GM18858 (cell line): ENCODE measurements around the gene HS3ST1.

Source experiments
- ATAC-seq: cut with Tn5 transposase; IDR thresholded peaks from one replicate; pipeline ENCODE4 v1.9.1; 2021; ENCODE audit not compliant: unreplicated experiment

HS3ST1 gene

GRCh38 chr4:11435557-11435956, 6.9 kb upstream of the HS3ST1 start:
- no peak for ATAC-seq

GRCh38 chr4:11431111-11431510, 2.4 kb upstream of the HS3ST1 start:
- ATAC-seq: no peak

DNA sequence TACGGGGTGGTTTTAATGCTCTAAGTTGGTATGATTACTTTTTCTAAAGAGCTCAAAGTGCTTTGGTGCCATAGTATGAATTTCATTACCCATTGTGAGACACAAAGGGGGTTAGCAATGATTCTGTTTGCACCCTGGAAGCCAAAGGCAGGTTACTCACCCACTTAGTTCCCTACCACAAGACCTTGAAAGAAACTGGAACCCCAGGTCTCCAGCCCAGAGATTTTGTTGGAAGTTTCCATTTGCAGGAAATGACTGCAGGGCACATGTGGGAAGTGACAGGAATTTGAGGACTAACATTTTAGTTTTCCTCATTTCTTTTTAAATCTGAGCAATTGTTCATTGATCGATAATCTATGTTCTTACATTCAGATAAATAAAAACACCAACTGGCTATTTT, 1.8 kb upstream of the HS3ST1 start:
- no peak for ATAC-seq

DNA sequence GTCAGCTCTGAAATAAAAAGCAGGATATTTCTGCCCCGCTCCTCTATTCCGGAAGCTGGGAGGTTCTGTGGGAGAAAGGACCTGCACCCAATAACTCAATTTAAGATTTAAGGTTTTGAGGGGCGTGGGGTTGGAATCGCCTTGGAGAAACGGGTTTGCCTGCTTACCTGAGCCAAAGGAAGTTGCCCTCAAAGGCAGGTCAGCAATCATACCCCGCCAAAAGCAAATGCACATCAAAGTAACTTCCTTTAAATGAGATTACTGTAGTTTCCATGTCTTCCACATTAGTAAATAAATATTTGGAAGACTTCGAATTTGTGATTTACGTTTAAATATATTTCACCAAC, 978 bp upstream of the HS3ST1 start:
- ATAC-seq: no peak

DNA sequence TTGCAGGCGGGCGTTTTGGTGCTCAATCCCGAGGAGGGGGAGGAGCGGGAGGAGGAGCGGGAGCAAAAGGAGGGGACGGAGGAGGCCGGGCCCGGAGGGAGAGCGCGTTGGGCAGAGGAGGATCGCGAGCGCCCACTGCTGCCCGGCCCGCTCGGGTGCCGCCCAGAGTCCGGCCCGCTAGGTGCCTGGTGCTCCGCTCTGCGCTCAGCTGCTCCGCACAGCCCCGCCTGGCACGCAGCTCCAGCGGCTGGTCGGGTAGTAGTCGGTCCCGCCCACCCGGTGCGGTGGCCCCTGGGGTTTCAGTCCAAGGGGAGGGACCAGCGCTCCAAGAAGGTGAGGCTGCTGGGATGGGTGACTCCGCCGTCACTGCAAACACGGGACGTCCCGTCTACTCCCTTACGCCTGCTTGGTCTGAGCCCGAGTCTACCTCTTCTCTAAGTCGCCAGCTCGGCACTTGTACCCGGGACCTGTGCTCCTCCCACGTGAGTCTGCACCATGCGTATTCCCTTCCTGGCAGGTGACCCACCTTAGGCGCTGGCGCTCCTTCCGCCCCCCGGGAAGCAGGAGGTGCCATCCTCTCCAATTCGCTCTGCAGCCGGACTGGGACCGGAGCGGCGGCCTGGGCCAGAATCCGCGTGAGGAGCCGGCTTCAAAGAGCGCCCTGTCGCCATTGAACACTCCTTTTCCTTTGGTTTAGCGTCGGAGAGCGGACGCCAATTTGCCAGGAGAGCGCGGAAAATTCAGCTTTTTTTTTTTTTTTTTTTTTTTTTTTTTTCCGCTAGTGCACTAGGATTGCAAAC, 405 bp upstream of the HS3ST1 start:
- ATAC-seq: peak; percentile 53

DNA sequence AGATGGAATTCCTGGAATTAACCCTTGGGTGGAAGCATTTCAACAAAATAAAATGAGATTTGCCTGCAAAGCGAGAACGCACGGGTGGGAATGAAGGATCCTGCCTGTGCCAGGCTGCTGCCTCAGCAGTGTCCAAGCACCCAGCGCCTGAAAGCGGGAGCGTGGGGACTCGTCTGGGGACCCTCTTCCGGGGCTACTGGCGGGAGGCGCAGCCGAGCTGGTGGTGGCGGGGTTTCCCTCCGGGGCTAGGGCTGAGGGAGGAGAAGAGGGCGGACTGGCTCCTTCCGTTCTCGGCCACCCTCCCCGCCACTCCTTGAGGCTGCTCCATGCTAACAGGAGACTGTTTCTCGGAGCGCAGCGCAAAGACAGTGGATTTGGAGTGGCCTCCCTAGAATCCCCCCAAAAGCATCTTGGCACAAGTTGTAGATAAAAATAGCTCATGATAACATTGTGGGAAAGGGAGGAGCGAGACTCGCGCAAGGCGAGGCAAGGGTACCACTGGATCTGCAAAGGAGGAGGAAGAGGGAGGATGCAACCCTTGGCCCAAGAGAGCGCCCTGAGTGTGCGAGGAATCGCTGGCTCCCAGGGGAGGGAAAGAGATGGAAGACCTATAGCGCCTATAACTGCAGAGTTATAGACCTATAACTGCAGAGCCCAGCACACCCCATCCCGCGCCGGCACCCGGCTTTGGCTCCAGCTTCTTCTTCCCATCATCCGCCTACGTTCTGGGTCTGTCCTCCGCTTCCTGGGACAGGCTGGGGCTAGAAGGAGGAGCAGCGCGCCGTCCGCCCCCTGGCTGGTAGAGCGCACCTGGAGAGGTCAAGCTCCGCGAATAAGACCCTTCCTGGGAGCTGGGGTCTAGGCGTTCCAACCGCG, 1.3 kb downstream of the HS3ST1 start:
- no peak for ATAC-seq

GRCh38 chr4:11426731-11427120, 2.0 kb downstream of the HS3ST1 start:
- ATAC-seq: no peak

DNA sequence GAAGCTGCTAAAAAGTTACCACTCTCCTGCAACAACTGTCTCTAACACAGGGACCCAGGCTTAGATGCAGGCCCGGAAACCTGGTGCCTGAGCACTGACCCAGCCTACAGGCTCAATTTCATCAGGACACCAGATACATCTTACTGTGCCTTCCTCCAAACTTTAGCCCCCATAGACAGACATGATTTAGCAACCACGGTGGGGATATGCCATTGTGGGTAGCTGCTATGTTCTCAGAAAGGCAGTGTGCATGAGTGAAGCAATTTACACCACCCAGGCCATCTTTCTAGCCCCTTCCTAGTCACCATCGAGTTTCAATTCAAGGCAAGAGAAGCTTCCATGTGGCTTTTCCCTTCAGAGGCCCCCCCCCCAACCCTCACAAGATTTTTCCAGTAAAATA, 2.7 kb downstream of the HS3ST1 start:
- ATAC-seq: no peak

DNA sequence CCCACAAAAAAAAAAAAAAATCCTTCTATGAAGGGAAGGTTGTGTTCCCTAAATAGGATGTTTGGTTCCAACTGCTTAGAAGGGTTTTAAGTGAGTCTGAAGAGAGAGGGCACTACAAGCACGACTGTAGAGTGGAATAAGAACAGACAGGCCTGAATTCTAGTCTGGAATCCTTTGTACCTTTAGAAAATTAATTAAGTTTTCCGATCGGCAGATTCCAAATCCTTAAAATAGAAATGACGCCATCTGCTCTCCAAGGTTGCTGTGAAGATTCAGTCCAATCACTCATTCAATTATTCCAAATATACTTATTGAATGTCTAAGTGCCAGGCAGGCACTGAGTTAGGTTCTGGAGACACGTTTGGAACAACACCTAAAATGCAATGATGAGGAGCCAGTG, 3.8 kb downstream of the HS3ST1 start:
- no peak for ATAC-seq

GRCh38 chr4:11424000-11424399, 4.7 kb downstream of the HS3ST1 start:
- ATAC-seq: peak; percentile 58

DNA sequence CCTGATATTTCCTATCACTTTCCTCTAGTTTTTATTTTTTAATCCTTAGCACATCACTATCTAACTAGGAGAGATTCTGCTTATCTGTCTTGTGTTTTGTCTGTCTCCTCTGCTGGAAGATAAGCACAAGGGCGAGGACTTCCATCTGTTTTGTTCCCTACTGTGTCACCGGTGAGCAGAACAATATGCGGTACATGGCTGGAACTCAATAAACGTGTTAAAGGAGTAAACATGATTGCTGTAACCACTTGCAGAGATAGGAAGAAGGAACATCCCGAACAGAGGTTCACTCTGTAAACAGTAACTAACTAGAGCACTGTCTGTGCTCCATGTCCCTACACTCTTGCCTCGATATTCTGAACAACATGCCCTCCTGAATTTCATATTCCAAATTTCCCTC, 5.2 kb downstream of the HS3ST1 start:
- ATAC-seq: no peak

DNA sequence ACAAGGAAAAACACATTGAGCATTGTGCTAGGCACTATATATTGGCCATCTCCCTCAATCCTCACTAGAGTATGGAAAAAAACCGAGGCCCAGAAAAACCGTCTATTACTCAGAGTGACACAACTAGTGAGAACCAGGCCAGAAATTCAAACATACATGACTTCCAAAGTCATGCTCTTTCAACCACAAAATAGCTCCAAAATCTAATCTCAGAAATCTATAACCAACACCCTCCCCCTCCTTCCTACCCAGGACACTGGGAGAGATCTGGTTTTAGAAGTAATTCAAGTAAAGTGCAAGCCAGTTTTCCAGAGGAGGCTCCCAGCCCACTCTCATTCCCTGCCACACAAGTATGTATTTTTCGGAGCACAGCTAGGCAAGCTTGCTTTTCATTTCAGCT, 7.6 kb downstream of the HS3ST1 start:
- no peak for ATAC-seq

DNA sequence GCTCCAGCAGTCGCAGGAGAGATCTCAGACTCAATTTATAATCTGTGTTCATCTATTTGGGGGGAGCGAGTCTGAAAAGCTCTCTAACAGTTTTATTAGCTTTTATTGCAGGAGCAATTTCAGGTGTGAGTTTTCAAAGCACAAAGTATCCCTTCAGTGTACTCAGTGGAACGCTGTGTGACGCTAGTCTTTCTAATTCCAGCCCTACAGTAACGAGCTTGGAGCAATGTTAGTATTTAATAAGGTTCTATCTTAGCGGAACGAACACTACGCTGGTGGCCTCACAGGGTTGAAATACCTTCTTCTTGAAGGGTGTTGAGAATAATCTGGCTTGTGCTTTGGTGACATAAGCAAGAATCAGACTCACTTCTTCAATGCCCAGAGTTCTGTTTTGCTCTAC, 8.4 kb downstream of the HS3ST1 start:
- no peak for ATAC-seq

DNA sequence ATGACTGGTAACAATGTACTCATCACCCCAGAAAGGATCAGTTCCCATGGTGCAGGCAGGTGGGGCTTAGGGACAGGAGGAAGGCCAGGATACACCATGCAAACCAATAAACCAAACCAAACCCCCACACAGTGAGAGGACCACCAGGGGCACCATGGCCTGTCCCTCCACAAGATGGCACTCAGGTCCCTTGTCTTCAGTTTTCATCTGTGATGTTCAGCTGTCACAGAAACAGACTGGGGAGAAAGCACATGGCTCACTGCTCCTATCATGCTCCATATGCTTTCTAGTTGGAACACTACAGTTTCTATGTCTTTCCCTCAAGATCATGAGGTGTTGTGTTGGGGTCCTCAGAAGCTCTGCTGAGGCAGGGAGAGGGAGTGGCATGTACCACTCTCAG, 10.1 kb downstream of the HS3ST1 start:
- ATAC-seq: no peak

GRCh38 chr4:11416767-11417113, 12.0 kb downstream of the HS3ST1 start:
- ATAC-seq: no peak

- ATAC-seq: peak; percentile 29
Measured at GRCh38 chr4:11416071-11416766, 12.5 kb downstream of the HS3ST1 start.

GRCh38 chr4:11415409-11416070, 13.2 kb downstream of the HS3ST1 start:
- ATAC-seq: peak; percentile 82

GRCh38 chr4:11412211-11412610, 16.5 kb downstream of the HS3ST1 start:
- ATAC-seq: no peak

- ATAC-seq: no peak
Measured at GRCh38 chr4:11409632-11410031, 19.1 kb downstream of the HS3ST1 start.

DNA sequence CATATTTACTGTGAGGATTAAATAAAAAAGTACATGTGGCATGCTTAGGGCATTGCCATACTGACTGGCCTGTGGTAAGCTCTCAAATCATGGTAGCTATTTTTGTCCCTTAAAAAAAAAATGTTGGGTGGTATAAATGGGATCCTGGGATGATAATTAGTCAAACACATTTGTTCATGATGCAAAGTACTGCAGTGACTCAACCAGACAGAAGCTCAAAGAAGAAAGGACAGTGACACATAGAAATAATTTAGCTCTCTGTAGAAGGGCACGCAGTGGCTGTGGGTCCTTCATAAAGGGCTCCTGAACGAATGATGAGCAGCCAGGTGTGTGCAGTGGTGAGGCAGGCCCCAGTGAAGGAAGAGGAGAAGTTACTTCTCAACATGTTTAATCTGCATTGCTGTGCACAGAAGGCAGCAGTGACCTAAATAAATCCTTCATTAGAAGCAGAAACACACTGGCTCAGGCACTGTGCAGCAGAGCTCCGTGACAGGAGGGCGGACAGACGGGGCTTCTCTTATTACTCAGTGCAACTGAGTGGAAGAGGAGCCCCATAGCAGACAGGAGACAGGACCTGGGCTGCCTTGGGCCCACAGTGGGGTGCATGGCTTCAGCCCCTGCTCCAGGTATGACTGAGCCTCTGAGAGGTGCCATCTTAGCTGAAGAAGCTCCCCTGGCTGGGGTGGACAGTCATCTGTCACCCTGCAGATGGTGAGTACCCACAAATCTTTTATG, 20.3 kb downstream of the HS3ST1 start:
- ATAC-seq: no peak

DNA sequence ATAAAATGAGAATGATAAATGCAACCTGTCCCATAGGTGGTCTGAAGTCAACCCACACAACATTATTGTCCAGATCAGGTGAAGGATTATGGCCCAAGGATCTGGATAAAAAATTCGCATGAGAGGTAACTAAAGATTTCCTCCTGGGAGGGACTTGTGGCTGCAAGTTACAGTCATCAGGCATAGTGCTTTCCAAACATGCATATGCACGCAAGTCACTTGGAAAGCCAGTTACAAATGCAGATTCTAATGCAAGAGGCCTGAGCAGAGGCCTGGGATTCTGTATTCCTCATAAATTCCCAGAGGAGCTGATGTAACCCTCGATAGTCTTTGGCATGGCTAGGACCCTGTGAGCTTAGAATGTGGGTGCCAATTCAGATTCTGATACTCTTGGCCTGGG, 21.1 kb downstream of the HS3ST1 start:
- no peak for ATAC-seq
